Measurements from ENCODE around the gene ITGBL1.

DNA sequence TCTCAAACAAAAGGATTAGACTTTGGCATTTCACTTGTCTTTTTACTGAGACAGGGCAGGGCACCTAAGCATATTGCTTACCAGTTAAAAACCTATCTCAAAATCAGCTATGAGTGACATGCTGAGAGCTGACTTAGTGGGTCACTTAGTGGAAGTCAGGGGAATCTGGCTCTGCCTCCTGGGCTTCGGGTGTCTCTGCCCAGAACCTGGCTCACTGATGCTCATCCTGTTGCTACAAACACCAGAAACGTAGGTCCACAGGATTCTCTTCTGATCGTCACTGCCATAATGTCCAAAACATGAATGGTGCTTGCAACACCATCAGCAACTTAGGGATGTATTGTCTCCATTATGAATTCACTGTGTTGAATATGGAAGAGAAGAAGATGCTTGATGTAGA is 276.1 kb downstream of the ITGBL1 start:
- TF ChIP-seq, protein P1, sequence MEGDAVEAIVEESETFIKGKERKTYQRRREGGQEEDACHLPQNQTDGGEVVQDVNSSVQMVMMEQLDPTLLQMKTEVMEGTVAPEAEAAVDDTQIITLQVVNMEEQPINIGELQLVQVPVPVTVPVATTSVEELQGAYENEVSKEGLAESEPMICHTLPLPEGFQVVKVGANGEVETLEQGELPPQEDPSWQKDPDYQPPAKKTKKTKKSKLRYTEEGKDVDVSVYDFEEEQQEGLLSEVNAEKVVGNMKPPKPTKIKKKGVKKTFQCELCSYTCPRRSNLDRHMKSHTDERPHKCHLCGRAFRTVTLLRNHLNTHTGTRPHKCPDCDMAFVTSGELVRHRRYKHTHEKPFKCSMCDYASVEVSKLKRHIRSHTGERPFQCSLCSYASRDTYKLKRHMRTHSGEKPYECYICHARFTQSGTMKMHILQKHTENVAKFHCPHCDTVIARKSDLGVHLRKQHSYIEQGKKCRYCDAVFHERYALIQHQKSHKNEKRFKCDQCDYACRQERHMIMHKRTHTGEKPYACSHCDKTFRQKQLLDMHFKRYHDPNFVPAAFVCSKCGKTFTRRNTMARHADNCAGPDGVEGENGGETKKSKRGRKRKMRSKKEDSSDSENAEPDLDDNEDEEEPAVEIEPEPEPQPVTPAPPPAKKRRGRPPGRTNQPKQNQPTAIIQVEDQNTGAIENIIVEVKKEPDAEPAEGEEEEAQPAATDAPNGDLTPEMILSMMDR (IDR thresholded peaks at IDR 0.05): no peak
- no peak for TF ChIP-seq POLR2A (IDR thresholded peaks at IDR 0.05)
